GM21619 (cell line): ENCODE results near the gene POLR2J2.
"Not testable (repeated sequence)": the region's sequence is repeated elsewhere in the genome, so short reads cannot be mapped to it uniquely, and the experiment has no call there.

Experiments used
- ATAC-seq: cut with Tn5 transposase; IDR thresholded peaks from one replicate; pipeline ENCODE4 v1.9.1; 2021; ENCODE audit not compliant: unreplicated experiment

The POLR2J2 gene

DNA sequence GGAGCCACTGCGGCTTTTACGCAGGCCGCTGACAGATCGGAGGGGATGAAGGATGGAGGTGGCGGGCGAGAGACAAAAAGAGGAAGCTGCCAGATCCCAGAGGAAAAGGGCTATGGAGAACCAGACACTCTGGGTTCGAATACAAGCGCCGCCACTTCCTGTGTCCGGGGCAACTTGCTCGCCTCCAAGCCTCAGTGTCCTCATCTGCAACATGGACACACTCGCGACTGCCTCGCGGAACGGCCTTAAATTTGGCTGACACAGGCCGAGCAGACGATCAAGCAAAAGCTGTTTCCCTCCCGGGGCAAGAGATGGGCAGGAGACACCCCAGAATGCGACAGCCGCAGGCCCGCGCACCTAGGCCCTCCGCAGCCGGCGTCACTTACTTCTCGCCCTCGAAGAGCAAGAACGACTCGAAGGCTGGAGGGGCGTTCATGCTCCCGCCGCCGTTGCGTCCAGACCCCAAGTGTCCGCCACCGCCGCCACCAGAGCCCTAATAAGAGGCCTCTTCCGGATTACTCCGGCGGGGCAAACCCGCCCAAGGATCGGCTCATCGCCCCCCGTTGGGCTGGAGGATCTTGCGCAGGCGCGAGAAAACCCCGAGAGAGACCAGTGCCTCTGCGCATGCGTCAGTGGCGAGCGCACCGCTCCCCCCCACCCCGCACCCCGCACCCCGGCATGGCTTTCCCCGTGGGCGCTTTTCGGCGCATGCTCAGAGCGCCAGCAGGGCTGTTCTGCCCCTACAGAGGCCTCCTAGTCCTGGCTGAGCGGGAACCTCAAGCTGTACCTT, at the start of gene POLR2J2:
Gene POLR2J2 (minus strand): TSS at position 498 of the 790 bp plus-strand sequence. CDS start 62 bp downstream, at position 436.
- ATAC-seq, result peak; percentile 85

DNA sequence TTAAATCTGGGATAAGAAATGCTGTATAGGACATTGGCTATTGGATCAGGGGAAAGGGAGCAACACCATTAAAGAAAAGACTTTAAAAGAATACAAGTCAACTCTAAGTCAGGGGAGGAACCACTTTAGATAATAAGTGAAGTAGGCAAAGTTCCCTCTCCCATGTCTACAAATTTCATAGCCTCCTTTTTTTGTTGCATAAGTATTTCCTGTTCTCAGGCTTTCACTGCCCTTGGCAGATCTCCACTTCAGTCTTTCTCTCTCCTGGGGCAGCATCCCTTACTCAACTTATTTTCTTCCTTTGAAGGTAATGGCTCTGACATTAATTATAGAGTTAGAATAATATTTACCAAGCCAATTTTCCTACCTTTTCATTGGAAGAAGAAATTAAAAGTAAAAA, 47.0 kb upstream of the POLR2J2 start:
- ATAC-seq, result not testable (repeated sequence)

DNA sequence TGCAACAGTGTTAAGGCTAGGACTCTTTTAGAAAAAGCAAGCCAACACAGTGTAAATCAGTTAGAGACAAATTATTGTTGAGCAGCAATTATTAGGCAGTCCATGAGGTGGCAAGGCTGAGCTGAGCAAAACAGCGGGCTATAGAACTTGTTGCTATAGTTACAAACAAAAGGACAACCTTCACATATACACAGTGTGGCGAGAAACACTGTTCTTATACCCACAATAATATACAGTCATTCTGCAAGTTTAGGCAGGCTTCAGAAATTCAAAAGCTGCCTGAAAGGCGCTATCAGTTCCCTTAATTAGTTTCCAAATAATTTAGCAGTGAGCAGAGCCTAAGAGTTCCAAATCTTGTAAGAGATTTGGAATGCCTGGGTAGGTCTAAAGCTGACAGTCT, 44.3 kb upstream of the POLR2J2 start:
- ATAC-seq, result peak; percentile 46

DNA sequence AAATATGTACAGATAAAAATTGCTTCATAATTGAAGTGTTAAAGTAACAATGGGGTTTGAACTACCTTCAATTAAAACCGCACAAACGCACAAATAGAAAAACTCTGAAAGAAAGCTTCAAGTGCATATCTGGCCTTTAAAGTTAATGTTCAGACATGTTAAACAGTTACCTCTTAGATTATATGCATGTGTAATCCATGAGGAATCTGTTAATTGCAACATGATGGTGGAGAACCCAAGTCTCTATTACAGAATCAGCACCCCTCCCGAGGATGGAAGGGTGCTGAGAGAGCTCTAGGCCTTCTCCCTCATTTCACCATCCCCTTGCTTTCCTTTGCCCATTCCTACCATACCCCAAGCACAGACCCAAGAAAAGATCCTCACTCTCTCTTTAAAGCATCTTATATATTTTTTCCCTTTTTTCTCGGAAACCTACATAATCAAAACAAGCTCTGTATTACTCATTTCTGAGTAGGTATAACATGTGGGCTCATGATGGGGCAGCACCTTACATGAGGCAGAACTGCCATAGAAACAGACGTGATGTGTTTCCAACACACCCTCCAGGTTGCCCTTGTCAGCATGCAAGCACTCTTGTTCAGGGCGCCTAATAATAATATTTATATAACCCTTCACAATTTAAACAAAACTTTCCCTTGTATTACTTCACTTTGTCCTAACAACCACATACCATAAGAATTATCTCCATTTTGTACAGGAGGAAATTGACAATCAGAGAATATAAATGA, 43.5 kb upstream of the POLR2J2 start:
- ATAC-seq, result not testable (repeated sequence)

DNA sequence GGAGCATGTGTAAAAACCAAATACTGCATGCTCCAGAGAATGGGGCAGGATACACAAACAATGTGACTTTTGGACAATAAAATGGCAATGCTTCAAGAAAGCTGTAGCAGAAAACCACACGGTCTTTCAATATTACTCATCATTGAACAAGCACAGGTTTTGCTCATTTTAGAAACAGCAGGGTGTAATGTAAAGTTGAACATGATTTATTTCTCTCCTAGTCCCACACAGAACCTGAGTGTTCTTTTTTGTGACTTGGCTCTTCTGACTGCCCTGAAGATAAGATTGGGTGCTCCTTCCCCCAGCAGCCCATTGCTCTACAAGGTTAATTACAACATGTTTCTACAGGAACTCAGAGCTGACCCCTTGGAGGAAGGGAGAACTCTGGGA, 42.2 kb upstream of the POLR2J2 start:
- peak; percentile 75 for ATAC-seq

DNA sequence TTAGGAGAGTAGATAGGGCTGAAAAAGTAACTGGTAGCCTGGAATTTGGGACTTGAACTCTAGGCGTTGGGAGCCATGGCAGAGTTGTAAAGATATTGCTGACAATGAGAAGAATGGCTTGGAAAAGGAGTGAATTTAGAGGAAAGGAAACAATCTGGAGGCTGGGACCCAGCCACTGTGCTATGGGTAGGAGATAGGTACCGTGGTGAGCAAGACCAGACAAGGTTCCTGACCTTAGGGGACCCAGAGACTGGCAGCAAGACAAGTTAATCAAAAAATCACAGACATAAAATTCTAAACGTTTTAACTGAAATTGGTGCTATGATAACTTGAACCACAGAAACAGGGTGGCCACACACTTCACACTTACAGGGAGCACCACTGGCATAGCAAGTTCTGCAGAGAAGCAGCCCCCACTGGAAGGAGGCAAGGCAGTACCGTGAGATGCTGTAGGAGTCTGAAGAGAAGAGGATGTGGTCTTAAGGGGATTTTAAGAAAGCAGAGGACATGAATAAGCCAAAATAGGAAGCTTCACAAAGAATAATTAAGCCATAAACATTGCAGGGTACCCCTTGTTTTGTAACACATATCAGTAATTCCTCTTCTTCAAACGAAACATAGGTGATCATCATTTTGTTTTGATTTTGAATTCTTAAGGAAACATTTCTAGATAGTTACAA, 41.7 kb upstream of the POLR2J2 start:
- peak; percentile 70 for ATAC-seq

DNA sequence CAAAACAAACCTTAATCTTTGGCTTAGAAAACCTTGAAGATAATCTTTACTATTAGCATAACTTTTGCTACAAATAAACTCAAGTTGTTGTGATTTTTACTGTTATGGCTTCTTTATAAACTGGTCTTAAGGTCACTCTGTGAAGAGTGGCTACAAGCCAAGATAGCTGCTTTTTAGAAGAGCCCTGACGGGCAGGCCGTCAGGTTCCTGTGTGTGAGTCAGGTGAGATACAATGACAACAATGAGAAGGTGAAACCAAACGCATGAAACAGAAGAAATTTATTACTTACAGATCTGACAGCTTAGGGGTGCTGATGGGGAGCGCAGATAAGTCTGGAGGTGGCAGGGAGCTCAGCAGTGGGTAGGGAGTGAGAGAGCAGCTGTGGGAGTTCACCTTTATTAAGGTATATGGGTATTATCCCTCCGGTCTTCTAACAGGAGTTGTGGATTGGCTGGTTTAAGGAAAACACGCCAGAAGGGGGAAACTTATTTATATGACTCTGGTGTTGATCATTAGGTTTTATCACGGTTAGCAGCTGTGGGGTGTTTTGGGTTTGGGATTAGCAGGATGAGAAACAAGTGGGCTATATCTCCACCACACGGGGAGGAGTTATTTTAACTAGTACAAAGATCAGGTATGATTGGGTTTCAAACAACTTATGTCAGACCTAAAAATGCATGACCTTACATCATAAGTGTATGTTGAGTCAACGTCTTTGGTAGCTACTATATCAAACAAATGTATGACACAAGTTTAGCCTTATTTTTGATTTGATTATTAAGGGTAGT, 27.7 kb upstream of the POLR2J2 start:
- ATAC-seq, result not testable (repeated sequence)

DNA sequence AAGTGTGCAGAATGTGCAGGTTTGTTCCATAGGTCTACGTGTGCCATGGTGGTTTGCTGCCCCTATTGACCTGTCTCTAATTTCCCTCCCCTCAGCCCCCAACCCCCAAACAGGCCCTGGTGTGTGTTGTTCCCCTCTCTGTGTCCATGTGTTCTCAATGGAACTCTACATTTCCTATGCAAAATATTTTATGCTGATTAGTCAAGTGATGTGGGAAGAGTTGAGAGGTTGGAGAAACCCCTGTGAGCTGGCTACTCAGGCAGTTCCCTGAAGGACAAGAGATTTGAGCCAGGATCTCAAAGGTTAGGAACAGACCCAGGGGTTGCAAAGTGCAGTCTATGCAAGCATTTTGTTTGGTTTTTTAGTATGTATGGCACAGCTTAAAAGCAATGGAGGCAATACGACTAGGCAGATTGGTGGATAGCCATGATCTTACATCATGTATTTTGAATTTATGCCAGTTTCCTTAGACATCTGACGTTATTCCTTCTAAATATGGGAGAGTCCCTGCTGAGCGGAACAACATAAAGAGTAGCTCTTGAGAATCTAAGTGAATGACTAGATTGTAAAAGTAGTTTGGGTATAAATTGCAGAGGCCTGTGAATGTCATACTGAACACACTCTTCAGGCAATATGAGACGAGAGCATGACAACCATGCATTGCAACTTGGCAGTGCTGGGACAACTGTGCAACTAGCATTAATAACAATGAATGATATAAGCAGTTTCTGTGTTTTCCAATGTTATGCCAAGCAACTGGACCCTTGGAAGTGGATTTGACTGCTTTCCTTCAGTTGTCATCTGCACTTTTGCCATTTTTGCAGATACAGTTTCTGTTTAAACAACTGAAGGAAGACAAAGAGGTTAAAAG, 26.4 kb upstream of the POLR2J2 start:
- not testable (repeated sequence) for ATAC-seq

DNA sequence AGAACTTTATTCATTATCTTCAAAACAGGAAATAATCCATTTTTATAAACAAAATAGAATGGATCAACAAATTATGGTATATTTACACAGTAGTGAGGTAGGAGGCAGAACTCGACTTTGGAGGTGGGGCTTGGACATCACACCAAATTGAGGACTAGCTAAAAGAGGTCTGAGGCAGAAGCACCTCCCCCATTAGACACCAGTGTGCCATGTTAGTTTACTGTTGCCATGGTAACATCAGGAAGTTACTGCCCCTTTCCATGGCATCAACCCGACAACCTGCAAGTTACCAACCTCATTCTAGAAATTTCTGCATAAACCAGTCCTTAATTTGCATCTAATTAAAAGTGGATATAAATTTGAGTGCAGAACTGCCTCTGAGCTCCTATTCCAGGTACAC, 24.5 kb upstream of the POLR2J2 start:
- ATAC-seq, result not testable (repeated sequence)

DNA sequence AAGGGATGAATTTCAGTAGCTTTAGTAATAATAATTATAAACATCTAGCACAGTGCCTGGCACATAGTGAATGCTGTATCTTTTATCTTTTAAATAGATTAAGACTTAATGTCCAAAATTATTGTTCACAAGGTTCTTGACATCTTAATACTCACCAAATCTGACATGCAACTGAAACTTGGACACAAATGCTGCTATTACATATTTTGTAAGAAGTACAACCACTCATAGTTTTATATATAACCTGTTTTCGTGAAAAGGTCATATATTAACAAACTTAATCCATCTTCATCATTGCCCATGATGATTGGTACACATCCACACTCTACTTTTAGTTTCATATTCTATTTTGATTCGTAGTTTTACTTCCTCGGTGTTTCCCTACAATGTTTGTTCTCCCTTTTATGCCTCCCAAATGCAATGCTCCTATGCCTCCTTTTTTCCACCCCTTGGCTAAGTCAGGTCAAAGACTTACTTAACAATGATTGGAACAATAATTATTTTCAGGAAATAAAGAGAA, 23.6 kb upstream of the POLR2J2 start:
- ATAC-seq, result peak; percentile 74

DNA sequence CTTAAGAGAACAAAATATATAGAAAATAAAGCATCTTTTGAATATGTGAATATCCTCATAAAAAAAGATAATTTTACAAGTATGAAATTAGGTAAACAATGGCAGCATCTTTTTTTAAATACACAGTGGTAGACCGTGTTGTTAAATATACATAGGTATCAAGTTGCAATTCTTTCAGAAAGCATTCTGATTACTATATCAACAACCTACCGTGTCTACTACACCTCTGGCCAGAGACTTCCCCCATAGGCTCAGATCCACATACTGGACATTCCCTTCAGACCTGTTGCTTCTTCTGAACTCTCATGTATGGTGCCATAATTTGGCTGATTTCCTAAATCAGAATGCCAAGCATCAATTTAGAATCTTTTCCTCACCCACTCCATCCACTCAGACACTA, 22.5 kb upstream of the POLR2J2 start:
- ATAC-seq, result not testable (repeated sequence)

DNA sequence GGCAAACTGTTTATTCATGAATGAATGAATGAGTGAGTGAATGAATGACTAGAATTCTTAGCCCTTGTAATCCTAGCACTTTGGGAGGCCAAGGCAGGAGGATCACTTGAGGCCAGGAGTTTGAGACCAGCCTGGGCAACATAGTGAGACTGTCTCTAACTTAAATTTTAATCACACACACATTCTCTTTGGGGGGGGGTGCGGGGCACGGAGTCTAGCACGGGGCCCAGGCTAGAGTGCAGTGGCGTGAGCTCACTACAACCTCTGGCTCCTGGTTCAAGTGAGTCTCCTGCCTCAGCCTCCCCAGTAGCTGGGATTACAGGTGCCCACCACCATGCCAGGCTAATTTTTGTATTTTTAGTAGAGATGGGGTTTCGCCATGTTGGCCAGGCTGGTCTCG, 19.1 kb upstream of the POLR2J2 start:
- ATAC-seq, result not testable (repeated sequence)

DNA sequence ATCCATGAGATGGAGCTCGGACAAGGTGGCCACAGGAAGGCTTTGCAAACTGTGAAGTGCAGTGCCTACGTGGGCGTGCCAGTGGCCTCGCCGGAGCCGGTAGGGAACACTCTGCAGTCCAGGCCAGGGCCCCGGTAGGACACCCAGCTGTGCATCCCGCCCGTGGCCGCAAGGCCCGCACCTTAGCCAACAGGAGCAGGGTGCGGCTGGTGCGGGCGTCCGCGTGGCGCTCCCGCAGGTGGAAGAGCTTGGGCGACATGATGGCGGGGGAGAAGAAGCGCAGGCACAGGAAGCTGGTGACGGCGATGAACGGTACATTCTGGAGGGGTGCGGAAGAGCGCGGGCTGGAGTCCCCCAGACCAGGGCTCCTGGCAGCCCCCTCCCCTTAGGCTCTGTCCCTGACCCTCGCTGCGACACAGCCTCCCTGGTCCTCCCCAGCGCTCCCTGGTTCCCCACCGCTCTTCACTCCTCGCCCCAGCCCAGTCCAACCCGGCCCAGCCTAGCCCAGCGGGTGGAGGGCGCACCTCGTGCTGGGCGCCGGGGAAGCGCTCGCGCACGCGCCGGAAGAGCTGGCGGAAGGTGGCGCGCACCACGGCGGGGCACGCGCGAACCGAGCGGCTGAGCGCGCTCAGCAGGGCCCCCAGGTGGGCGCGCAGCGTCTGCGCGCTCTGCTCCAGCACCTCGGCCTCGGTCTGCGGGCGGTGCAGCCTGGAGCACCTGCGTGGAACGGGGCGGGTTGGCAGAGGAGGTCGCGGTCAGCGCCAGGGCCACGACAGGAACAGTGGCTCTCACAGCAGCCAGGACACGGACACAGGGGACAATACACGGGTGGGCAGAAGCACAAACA, 18.2 kb upstream of the POLR2J2 start:
- peak; percentile 72 for ATAC-seq

DNA sequence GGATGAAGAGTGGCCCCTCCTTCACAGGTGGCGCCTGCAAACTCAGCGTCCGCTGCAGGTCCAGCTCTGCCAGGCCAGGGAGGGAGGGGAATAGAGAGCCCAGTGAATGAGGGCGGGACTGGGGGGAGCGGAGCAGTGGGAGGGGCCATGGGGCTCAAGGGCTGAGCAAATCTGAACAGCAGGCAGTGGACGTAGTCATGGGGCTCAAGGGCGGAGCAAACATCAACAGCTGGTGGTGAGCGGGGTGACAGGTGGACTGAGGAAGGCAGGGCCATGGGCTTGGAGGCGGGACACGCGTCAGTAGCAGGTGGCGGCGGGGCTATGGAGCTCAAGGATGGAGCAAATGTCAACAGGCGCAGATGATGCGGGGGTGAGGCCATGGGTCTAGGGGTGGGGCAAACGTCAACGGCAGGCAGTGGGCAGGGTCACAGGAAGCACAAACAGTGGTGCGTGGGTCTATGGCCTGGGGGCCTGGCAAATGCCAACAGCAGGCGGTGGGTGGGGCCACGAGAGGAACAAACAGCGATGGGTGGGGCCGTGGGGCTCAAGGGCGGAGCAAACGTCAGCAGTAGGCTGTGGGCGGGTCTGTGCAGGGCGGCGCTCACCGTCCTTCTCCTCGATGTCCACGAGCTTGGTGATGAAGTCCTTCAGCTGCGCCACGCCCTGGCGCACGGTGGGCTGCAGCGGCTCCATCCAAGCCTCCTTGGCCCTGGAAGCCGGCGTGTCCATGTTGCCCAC, 17.0 kb upstream of the POLR2J2 start:
- peak; percentile 58 for ATAC-seq

DNA sequence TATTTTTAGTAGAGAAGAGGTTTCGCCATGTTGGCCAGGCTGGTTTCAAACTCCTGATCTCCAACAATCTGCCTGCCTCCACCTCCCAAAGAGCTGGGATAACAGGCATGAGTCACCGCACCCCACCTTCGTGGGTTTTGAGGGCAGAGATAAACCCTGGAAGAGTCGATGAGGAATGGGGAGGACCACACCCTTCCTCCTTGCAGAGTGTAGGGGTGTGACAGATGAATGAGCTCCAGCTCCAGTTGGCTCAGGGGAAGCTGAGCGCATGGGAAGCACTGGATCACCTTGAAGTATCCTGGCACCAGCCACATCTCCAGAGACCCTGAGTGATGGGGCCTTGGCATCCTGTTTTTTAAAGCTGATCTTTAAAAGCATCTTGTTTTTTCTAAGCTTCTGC, 11.1 kb upstream of the POLR2J2 start:
- not testable (repeated sequence) for ATAC-seq

DNA sequence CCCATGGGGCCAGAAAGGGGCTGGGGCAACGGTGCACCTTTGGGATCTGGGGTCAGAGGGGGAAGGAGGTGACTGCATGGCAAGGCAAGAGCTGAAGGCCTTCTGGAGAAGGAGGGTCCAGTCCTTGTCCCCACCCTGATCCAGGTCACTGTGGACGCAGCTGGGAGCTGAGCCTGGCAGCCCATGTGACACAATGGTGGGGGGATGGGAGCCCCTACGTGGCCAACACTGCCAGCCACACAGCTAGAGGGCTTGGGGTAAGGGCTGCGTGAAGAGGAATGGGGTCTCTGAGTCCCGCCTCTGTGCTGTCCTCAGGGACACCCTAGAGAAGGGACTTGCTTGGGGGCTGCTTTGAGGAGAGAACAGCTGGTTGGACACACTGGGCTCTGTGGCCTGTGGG, 9.3 kb upstream of the POLR2J2 start:
- not testable (repeated sequence) for ATAC-seq

DNA sequence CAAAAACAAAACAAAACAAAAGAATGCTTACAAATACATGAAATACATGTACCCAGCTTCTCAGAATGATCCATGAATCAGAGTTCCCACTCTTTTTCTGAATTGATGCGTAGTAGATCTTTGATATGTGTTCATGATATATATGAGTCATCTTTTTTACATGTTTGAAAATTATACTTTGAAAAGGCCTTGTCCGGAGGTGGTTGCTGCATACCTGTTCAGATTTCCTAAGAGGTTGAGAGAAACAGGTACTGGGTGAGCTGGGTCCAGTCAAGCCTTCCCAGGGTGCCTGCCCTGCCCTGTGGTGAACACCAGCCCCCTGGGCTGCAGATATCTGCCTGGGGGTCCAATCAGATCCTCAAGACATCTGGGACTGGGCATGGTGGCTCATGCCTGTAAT, 4.1 kb upstream of the POLR2J2 start:
- not testable (repeated sequence) for ATAC-seq

DNA sequence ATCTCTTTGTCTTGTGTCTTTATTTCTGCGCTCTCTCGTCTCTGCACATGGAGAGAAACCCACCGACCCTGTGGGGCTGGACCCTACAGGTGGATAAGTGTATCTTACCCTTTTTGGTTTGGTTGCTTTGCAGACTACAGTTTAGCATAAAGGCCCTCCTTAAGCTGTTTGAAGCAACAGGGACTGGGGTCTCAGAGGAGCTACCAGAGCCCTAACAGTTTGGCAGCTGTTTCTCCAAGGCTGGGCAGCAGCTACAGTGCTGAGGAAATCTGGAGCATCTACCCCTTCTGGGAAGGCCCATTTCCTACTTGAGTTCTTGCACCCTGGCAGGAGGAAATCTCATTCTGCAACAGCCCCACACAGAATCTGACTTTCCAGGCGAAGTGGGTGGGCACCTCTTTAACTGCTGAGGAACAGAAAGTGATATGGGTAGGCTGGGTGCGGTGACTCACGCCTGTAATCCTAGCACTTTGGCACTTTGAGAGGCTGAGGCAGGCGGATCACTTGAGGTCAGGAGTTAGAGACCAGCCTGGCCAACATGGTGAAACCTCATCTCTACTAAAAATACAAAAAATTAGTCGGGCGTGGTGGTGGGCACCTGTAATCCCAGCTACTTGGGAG, 2.1 kb upstream of the POLR2J2 start:
- ATAC-seq, result not testable (repeated sequence)
